Stimulated activated CD4-positive, alpha-beta T cell treated with anti-CD3 and anti-CD28 coated beads, Interleukin-1b, Interleukin-23, amount 100 ng/mL, for 4 hours (primary cell): ENCODE results near the gene BNC2.
"Not testable (repeated sequence)": the region's sequence is repeated elsewhere in the genome, so short reads cannot be mapped to it uniquely, and the experiment has no call there.

Experiments
- DNase-seq, 2 donors: peaks; one replicate each; pipeline ENCODE4 v3.0.0-alpha.2; 2020; ENCODE audit warnings: low read depth in 2 of 2

The BNC2 gene

DNA sequence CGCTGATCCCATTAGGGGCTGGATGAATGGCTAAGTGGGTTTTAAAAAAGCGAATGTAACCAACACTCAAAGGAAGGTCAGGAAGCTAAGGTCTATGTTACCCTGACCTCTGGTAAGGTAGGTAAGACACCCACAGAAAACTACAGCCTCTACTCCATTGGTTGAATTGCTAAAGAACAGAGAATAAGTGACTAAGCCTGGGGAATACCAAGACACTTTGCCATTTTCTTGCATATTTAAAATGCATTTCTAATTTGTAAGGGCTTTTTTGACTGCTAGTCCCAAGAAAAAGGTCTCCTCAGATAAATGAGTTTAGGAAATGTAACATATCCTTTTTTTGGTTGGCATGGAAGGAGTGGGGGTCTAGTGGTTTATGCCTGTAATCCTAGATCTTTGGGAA is 368.7 kb downstream of the BNC2 start:
- DNase-seq: no peak

DNA sequence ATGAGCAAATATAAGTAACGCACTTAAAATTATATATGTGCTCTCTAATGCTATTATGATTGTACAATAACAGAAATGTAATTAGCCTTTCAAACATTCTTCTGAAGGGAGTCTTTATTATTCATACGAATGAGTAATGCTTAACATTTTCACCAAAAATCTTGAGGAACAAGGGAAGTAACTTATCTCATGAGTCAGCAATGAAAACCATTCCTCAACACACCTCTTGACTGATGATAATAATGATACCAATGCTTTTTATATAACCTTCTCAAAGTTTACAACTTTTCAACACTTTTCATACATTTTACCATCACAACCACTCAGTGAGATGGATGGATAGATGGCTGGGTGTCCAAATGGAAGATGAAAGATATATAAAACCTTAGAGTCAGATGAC is 369.3 kb downstream of the BNC2 start:
- DNase-seq: no peak

DNA sequence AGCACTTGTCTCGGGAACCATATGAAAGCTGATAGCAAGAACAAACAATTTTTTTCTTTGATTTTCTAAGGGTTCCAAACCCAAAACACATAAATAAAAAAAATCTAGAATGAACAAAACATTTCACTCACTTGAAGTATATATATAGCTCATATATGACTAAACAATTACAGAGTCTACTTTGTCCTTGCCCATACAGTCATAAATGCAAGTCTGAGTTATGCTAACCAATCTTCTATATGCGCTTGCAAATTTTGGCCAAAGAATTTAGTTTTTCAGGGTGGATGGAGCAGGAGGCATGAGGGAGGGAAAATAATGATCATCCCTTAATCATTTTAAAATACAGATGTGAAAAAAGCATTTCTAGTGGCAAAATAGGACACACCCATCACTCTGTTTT is 370.1 kb downstream of the BNC2 start:
- DNase-seq: no peak

DNA sequence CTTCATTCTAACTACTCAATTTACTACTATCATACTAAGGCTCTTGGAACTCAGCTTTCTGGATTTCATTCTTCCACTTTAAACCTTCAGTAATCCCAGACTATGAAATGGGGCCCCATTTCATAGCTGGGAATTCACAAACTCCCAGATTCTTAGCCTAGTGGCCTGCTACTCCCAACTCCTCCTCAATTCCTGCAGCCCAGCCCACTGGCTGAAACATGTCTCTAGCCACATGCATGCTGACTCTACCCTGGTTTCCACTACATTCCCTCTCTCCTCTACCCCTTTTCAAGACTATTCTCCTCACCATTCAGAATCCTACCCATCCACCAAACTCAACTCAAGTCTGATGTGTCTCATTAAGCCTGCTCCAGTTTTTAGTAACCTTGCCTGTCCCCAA is 370.6 kb downstream of the BNC2 start:
- no peak for DNase-seq

DNA sequence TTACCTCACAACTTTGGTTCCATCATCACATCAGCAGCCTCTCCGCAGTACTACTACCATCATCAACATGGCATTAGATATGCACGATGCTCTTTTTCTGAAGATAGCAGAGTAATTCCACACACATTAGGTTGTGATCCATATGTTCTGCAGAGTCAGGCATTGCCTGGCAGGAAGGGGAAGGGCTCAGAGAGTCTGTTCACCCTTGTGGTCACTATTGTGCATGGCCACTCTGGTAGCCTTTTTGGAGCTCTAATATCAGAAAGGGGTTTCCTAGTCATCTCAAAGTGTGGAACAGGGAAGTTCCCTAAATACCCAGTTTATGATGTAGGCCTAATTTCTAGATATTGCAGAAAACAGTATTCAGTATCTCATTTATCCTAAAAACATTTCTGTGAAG is 373.6 kb downstream of the BNC2 start:
- no peak for DNase-seq

DNA sequence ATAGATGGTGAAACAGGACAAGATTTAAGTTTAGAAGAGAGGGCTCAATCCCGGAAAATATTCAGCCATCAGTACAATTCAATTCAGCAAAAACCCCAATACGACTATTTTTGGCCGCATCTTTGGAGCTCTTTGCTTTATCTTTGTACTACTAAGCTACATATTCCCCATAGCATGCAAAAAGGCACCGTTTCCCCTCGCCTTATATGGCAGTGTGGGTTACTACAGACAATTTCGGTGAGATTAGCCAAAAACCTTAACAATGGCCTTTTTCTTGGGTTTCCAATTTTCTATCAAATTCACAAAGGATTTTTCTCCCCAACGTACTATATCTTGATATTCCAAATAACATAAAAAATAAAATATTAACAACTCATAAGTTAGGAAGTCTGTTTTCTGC is 382.6 kb downstream of the BNC2 start:
- DNase-seq: no peak

DNA sequence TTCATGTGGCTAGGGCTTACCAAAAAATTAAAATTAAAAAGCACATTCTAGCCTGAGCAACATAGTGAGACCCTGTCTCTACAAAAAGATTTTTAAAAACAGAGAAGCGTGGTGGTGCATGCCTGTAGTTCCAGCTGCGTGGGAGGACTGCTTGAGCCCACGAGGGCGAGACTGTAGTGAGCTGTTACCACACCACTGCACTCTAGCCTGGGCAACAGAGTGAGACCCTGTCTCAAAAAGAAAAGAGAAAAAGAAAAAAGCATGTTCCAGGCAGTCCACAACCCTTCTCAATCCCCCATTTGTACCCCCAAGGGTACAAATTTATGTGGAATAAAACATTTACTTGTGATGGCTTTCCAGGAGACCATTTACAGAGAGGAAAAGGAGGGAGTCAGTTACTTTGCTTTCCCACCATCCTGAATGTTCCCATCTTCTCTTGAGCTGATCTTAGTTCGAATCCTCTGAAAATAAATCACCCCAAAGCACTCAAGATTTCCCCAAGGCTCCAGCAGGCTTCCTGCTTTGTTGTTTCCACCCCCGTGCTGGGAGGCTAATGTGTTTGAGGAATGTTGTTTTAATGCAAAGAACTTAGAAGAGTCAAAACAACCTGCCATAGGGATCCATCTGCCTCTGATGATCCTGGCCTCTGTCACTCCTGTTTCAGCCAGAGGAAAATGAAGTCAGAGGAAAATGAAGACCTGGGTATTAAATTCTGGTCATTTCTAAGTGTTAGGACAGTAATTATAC is 384.7 kb downstream of the BNC2 start:
- no peak for DNase-seq

DNA sequence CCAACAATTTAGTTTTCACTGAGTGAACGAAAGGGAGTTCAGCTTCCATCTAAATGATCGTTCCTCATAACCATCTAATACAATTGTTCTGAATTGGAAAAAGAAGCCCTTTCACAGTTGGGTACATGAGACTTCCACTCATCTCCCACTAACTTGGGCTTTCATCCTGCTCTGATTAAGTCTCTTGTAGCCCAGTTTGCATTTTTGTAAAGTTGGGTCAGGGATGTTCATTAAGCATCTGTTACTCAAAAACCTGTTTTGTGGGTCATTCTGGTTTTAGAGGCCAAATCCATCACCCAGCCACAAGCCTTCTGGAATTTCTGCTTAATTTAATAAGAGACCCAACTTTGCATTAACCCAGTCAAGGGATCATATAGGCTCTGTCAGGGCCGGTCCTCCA is 385.3 kb downstream of the BNC2 start:
- DNase-seq: no peak

DNA sequence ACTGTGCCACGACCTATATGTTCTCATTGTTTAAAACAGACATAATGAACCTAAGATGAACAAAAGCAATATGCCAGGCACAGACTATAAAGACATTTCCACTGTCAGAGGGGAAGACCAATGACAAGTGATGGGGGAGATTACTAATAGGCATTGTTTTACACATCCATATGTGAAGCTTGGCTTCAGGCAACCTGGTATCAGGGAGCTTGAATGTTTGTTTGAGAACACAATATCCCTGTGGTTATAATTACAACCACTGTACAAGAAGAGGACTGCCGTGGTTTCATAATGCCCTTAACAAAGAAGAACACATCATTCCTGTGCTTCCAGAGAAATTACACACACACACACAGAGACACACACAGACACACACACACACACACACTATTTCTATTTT is 385.7 kb downstream of the BNC2 start:
- no peak for DNase-seq

DNA sequence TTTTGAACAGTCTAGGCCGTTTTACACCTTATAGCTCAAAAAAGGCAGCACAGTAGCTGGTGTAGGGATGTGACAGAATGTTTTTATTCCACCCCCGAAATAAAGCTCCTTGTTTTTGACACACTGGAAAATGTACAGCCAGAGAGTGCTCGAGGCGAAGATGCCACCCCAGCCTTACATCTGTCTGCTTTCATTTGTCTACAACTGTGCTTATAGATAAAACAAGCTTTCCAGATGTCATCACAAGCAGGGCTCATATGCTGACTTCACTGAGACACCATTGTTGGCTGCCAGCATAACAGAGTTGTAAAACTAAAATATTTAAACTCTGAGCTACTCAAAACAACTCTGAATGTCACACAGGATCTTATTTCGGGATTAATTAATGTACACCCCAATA is 386.3 kb downstream of the BNC2 start:
- DNase-seq: no peak

DNA sequence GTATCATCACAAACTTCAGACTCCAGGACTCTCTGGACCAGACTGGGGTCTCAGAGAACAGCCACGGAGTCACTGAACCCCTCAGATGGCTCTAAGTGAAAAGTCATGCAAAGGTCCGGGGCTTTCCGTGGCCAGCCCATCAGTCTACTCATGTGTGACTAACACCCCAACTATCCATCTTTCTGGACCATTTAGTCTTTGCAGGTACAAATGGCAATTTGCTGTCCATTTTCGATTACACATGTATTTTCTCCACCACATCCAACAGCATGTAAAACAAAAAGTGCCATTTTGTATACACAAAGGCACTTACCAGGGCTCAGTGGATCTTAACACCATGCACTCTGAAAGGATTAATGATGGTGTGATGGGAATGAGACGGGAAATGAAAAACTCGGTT is 387.7 kb downstream of the BNC2 start:
- no peak for DNase-seq

DNA sequence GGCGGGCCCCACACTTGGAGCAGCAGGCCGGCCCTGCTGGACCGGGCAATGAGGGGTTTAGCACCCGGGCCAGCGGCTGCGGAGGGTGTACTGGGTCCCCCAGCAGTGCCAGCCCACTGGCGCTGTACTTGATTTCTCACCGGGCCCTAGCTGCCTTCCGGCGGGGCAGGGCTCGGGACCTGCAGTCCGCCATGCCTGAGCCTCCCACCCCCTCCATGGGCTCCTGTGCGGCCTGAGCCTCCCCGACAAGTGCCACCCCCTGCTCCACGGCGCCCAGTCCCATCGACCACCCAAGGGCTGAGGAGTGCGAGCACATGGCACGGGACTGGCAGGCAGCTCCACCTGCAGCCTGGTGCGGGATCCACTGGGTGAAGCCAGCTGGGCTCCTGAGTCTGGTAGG is 389.9 kb downstream of the BNC2 start:
- DNase-seq: not testable (repeated sequence)

DNA sequence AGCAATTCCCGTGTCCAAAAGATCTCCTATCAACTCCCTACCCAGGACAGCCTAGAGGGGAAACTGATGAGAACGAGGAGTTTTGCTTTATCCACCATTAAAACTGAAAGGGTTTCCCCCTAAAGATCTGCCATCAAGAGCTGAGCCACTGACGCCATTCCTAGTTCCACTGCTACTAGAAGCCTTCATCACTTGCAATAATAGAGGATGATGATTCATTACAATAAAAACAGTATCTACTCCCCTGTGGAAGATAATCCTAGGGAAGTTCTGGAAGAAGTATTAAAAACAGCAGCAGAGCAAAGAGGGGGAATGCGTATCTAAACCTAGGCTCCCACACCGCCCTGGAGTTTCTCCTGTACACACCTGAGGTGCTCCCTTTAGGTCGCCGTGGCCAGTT is 394.5 kb downstream of the BNC2 start:
- DNase-seq: no peak

DNA sequence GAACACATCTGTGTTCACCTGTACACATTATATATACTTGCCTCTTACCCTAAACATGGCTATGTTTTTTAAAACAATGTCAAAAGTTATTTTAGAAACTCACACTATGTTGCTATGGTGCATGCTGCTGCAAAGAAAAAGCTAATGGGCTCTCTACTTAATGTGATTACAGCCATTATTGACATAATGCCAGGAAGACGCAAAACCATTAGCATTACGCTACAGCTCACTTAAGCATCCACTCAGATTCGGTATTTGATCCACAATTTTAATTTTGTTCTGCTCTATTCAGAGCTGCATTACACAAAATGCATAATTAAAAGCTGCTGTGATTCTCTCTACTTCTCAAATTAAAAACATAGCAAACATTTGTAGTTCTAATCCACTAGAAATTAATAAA is 395.2 kb downstream of the BNC2 start:
- no peak for DNase-seq

DNA sequence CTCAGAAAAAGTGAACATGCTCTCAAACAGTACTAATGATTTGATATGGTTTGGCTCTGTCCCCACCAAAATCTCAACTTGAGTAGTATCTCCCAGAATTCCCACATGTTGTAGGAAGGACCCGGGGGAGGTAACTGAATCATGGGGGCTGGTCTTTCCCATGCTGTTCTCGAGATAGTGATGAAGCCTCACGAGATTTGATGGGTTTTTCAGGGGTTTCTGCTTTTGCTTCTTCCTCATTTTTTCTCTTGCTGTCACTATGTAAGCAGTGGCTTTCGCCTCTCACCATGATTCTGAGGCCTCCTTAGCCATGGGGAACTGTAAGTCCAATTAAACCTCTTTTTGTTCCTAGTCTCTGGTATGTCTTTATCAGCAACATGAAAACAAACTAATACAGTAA is 401.3 kb downstream of the BNC2 start:
- no peak for DNase-seq

DNA sequence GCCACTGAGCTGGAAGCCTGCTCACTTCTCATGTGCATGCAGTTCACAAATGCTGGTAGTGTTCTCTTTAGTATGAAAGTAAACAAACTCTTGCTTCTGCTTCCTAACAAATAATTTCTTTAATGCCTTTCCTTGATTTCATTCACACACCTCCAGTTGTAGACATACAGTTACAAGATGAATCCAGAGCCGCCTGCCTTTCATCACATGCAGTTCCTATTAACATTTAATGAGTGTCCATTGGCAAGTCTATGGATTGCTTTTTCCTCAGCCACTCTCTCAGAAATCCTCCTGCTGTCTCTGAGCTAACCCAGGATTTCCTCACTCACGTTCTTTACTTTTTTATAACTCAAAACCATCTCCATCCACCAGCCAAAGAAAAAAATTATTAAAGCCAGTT is 408.6 kb downstream of the BNC2 start:
- DNase-seq: no peak

DNA sequence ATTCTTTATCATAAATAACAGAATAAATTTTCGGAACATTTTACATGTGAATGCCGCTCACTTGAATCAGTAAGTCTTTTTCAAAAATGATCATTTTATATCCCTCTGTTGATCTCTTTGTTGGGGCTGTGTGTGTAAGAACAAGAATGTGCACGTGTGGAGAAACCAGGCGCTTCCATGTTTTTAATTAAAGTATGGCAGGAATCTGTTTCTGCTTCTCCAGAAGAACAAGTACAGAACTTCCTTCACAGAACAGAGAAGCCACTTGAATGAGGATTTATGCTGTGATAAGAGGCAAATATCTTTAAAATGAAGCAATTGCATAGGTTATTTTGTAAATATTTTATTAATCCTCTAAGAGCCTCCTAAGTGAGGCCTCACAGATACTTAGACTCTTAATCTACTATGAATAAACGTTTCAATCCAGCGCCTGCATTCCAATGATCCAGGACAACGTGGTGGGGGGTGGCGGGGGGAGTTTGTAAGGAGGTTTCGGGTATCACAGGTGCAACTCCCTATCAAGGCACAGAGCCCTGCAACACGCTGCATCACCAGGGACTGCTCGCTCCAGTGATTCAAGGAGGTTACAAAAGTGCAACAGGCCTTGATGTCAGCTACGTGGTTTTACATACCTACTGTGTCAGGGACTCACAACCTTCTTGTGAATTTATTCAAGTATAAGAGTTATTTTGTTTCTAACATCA is 409.2 kb downstream of the BNC2 start:
- DNase-seq: no peak

DNA sequence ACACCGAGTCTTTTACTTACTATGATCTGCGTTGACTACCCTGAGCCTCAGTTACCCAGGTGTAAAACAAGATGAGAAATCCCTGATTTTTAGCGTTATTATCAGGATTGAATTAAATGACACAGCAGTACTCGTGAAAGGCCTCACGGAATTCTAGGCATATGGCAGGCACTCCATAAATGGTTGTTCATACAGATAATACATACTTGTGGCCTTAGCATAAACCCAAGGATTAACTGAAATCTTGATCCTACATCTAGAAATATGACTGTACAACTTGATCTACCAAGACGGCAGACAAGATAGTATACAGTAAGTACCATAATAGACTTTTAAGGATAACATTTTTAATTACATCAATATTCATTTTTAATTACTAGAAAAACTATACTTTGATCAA is 409.8 kb downstream of the BNC2 start:
- DNase-seq: no peak

DNA sequence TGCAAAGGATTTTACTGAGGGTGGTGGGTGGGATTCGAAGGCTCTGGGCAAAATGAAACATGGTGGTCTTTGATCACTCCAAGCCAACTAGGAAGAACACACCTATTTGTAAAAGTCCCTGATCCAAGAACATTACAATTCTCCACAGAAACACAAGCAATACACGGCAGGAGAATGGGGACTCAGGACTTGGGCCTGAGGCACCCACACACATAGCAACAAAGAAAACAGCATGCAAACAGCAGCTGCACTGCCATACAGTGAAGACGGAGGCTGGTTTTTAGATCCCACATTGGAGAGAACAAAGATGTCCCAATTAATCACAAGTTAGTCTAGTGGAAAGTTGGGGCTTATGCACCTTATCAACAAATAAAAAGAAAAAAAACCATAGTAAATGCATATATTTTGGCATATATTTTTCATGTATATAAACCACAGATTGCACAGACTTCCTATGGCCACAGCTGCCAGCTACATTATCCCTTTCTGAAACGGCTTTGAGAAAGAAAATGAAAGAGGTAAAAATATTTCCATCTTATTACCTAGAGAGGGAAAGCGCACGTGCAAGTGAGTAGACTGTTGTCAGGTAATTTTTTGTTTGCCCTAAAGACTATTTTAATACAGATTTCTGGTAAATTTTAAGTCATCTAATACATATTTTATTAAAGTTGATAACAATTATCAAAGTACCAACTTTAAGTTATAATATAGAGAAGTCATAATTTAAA is 410.9 kb downstream of the BNC2 start:
- DNase-seq: no peak

DNA sequence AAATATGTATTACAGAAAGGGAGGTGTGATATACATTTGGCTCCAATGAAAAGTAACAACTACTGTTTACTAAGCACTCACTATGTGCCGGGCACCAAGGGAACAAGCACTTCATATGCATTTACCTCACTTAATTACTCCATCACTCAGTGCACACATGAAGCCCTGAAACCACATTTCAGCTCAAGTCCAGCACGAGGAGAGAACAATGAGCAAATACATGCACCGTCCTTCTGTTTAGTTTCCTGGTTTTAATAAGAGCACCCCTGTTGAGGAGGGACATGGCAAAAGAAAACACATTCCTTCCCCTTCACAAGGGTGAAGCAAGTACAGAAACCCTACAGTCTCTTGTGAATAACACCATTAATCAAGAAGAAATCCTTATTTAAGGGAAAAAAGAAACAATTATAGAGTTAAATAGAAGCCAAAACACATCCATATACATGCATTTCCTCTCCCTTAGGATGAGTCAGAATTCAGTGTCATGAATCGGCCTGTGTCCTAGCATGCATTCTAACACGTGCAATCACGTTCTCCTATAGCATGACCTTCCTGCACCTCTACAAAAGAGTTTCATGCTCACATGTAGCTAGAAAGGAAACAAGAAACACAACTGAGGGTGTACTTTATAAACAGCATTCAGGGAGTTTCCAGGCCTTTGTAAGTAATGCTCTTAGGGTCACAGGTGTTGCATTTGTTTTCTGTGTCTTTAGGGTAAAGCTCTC is 411.6 kb downstream of the BNC2 start:
- no peak for DNase-seq

DNA sequence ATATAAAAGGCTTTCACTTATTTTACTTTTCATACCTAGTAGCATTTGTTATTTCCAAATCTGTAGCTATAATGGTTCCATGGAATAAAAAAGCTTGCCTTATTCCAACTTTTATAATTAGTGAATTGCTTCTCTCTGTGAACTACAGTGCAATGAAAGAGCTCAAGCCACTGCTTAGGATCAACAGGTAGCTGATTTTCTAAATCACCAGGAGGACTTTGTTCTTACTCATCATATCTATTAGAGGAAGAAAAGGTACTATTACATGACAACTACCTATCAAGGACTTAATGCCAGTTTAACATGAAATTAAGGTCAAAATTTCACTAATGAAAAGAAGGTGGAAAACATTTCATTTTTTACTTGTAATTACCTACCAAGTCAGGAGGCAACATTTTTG is 414.6 kb downstream of the BNC2 start:
- DNase-seq: no peak

DNA sequence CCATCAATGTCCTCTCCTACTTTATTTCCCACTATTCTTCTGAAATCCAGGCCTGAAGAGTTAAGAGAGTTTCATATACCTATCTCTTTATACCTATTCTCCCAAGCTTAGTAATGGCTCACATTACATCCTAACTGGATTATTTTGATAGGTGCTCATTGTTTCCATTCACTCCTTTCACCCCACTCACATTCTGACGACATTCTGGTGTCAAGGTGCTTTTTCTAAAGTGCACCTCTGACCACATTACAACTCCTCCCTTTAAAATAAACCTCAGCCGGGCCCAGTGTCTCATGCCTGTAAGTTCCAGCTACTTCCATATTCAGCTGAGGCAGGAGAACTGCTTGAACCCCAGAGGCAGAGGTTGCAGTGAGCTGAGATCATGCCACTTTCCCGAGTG is 417.1 kb downstream of the BNC2 start:
- no peak for DNase-seq
